Measurements from ENCODE around the gene KPNA1.
A peak's percentile ranks its signal among the peaks of the same experiment; 100 is the strongest.
"Not testable (repeated sequence)": the region's sequence is repeated elsewhere in the genome, so short reads cannot be mapped to it uniquely, and the experiment has no call there.

KPNA1 gene

DNA sequence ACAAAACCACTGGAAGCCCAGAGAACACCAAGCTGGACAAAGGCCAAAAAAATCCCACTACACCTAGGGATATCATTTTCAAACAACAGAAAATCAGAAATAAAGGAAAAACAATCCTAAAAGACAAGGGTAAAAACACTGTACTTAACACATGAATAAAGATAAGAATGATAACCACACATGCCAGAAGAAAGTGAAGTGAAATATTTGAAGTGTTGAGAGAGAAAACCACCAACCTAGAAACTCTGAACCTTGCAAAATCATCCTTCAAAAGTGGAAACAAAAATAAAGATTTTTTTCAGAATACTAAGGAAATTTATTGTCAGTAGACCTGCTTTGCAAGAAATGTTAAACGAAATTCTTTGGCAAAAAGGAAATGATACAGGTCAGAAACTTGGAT is 45.1 kb downstream of the KPNA1 start:
- no peak for DNase-seq

DNA sequence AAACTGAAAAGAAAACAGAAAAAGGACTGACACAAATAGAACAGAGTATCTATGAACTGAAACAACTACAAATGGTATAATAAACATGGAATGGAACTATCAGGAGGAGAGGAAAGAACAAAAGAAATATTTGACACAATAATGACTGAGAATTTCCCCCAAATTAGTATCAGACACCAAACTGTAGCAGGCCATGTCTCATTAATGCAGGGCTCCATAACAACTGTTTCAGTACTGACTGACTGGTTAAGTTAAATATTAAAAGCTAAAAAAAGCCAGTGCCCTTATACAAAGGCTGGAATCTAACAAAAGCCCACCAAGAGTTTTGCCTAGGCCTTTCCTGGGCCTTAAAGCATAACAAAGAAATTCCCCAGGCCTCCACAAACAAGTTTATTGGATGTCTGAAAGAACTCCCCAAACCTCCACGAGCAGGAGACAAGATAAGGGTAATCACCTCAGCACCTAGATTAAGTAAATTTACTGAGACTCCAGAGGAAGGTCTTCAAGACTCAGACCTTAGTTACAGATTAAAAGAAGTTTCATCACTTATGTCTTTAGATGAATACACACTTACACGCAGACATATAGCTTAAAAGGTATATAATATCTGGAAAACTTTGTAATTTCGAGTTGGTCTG is 45.7 kb downstream of the KPNA1 start:
- no peak for DNase-seq

DNA sequence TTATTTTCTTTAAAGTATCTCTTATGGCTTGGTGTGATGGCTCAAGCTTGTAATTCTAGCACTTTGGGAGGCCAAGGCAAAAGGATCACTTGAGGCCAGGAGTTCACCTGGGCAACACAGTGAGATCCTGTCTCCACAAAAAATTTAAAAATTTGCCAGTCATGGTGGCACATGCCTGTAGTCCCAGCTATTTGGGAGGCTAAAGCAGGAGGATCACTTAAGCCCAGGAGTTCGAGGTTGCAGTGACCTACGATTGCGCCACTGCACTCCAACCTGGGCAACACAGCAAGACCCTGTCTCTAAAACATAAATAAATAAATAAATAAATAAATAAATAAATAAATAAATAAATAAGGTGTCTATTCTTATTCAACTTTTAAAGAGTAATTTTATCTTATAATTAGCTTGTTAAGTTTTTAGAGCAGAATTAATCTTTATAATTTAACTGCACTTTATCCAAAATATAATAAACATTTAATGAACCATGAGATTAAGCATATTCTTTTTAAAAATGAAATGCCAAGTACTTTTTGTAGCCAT is 48.0 kb downstream of the KPNA1 start:
- no peak for DNase-seq

DNA sequence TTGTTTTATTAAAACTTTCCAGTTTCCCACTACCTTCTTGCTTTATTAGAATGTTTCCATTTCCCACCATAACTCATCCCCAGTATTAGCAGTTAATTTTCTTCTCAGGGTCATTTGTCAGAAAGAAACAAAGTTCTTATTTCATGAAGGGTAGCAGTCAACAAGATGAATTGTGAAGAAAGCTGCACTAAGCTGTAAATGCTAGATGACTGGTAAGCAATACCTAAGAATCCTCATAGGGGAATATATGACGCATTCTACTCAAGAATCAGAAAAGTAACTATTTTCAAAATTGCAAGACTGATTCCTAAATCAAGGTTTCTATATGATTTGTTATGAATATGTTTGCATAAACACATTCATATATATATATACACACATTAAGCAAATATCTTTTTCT is 50.1 kb downstream of the KPNA1 start:
- no peak for DNase-seq

DNA sequence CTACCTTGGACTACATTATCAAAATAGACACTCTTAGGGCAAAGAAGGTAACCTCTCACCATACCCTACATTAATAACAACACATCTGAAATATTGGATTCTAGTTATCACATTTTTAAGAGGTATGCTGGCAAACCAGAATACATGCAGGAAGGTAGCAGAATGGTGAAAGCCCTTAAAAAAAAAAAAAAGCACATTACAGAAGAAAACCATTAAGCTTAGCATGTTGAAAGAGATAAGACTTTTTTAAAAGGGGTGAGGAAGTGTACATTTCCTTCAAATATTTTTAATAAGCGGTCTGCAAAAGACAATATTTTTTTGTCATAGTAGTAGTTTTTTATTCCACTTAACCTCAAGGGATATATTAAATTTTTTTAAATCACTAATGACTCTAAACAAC is 52.3 kb downstream of the KPNA1 start:
- DNase-seq: no peak

DNA sequence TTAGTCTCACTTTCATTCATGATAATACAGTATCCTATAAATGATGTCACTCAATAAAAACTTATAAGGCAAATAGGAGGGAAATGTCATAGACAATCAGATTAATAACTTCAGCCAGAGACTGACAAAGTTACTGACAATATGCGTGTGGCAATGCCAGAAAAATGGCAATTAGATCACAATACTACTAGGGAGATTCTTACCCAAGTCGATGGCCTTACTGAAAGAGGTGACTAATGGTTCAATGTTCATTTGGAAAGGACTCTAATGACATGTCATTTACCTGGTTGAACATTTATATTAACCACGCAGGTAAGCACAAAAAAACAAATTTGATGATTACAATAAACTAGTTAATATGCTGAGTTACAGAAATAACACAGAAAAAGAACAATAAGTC is 52.9 kb downstream of the KPNA1 start:
- no peak for DNase-seq

DNA sequence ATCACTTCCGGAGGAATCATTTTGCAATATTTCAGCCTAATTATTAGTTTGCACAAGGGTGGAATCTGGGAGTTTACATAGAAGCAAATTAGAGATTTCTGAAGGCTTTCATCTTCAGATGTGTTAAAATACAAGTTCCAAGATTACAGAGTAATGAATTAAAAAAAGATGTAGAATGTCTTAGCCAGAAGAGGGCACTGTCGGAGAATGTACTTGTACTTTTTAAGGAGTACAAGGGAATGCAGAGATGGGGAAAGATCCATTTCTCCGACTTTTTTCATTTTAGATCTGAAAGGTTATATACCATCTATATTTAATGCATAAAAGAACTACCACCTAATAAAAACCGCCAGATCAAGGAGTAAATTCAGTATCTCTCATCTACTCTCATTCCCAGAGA is 55.7 kb downstream of the KPNA1 start:
- peak in 1 of 5 experiments; percentile 2 for DNase-seq

DNA sequence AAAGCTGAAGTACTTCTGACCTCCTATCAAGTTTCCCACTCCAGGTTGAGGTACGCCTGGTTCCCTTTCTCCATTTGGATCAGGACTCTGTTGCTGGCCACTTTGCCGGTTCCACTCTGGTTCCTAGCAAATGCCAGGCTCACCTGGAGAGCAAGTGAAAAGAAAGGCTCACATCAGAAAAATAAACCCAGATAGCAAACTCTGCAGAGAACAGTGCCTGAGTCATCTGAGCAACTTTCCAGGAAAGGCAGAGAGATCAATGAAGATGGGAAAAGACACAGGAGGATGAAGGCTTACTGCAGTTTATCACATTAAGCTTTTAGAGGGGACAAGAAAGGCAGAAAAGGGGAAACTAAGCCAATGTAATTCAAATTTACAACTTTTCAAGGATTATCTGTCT is 57.0 kb downstream of the KPNA1 start:
- DNase-seq: no peak

DNA sequence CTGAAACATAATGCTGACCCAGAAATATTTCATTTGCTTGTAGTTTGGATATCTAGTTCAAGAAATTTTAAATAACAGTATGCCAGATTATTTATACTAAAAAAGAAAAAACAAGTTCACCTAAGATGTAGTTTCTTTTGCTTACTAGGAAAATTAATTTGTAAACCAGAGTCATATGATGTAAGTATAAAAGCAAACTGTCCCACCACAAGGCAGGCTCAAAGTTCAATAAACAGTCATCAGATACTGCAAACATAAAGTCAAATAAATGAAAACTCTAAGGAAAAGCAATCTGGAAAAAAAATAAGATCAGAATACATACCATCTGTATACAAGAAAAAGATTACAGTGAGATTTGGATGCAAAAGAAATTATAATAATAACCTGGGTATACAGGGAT is 58.7 kb downstream of the KPNA1 start:
- no peak for DNase-seq

DNA sequence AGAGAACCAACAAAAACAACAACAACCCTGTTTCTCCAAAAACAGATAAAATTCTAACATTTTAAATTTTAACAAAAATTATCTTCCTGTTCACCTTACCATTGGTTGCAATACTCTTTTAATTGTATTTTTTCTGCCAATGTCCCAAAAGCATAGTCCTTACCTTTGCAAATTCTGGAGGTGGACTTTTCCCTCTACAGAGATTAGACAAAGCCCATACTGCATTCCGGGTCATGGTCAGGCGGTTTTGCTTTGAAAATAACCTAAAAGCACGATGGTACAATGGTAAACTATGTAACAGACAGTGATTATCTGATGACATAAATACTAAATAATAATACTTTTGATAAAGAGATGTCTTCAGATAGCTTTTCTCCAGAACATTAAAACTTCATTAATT is 63.4 kb downstream of the KPNA1 start:
- DNase-seq: no peak

DNA sequence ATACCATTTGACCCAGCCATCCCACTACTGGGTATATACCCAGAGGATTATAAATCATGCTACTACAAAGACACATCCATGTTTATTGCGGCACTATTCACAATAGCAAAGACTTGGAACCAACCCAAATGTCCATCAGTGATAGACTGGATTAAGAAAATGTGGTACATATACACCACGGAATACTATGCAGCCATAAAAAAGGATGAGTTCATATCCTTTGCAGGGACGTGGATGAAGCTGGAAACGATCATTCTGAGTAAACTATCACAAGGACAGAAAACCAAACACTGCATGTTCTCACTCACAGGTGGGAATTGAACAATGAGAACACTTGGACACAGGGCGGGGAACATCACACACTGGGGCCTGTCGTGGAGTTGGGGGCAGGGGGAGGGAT is 66.5 kb downstream of the KPNA1 start:
- DNase-seq: not testable (repeated sequence)

DNA sequence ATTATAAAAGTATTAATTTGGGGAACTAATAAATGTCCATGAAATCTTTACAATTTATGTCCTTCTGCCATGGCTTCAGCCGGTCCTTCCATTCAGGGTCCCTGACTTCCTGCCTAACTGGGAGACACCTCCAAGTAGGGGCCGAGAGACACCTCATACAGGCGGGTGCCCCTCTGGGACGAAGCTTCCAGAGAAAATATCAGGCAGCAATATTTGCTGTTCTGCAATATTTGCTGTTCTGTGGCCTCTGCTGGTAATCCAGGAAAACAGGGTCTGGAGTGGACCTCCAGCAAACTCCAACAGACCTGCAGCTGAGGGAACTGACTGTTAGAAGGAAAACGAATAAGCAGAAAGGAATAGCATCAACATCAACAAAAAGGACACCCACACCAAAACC is 70.2 kb downstream of the KPNA1 start:
- DNase-seq: not testable (repeated sequence)

DNA sequence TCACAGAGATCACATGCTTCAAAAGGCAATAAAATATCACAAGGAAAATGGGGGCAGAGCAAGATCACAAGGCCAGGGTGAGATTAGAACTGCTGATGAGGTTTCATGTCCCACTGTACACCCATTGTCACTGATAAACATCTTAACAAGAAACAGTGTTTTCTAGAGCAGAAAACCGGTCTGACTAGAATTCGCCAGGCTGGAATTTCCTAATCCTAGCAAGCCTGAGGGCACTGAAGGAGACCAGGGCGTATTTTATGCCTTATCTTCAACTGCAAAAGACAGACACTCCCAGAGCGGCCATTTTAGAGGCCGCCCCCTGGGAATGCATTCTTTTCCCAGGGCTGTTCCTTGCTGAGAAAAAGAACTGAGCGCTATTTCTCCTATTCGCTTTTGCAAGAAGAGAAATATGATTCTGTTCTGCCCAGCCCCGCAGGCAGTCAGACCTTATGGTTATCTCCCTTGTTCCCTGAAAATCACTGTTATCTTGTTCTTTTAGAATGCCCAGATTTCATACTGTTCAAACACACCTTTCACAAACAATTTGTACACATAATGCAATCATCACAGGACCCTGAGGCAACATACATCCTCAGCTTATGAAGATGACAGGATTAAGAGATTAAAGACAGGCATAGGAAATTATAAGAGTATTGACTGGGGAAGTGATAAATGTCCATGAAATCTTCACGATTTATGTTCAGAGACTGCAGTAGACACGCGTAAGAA is 70.8 kb downstream of the KPNA1 start:
- DNase-seq: not testable (repeated sequence)

DNA sequence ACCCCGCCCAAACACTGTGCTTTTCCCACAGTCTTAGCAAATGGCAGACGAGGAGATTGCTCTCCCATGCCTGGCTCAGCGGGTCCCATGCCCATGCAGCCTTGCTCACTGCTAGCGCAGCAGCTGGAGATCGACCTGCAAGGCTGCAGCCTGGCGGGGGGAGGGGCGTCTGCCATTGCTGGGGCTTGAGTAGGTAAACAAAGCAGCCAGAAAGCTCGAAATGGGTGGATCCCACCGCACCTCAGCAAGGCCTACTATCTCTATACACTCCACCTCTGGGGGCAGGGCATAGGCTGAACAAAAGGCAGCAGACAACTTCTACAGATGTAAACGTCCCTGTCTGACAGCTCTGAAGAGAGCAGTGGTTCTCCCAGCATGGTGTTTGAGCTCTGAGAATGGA is 71.6 kb downstream of the KPNA1 start:
- DNase-seq: no peak

DNA sequence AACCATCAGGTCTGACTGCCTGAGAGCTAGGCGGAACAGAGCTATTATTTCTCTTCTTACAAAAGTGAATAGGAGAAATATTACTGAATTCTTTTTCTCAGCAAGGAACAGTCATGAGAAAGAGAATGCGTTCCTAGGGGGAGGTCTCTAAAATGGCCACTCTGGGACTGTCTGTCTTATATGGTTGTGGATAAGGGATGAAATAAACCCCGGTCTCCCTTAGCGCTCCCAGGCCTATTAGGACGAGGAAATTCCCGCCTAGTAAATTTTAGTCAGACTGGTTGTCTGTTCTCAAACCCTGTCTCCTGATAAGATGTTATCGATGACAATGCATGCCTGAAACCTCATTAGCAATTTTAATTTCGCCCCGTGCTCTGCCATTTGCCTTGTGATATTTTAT is 78.8 kb downstream of the KPNA1 start:
- DNase-seq: no peak

DNA sequence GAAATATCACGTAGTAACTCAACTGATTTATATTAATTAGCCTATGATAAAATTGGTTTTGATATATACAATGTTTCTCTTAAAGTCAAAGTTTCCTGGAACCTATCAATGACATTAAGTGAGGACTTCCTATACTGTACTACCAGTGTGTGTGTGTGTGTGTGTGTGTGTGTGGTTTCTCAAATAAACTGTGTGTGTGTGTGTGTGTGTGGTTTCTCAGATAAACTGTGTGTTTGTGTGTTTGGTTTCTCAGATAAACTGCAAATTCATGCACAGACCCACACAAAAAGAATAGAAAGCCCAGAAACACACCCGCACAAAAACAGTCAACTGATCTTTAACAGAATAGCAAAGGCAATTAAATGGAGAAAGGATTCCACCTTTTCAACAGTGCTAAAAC is 84.4 kb downstream of the KPNA1 start:
- DNase-seq: peak in 1 of 5 experiments; percentile 60

DNA sequence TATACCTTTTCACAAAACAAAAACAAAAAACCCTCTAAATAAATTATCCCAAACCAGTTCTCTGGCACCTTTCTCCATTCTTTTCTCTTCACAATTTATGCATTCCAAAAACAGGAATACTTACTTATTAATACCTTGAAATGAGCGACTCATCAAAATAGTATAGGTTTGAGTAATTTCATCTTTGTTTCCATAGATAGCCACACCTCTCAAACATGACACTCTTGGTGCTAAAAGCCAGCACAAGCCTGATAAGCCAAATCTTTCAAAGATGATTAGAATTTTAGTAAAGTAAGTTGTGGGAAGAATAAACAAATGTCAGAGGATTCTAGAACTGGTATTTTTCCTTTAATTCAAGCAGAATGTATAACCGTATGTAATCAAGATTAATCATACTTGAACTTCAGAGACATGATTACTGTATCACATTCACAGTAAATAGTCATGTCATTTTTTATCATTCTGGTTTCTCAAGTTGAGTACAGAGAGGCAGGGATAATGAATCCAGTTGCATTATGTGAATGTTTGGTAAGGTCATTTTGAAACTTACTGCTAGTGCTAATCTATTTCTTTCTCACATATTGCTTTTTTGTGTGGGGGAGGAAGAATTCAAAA is 86.8 kb downstream of the KPNA1 start:
- peak in 1 of 5 experiments; percentile 53 for DNase-seq

DNA sequence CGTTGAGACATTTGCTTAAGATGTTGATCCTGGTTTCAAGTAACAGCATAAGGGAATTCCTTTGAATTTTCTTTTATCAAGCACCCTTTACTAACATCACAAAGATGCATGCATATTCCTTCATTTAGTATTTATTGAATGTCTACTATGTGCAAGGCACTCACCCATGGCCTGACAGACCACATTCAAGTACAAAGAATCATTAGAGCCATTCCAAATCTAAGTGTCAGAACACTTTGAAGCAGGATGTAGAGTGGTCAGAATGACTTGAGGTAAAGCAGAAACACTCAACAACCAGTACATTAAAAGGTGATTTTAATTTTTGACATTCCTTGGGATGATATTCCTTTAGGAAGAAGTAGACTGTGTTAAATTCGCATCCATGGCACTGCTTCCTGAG is 92.9 kb downstream of the KPNA1 start:
- no peak for DNase-seq

DNA sequence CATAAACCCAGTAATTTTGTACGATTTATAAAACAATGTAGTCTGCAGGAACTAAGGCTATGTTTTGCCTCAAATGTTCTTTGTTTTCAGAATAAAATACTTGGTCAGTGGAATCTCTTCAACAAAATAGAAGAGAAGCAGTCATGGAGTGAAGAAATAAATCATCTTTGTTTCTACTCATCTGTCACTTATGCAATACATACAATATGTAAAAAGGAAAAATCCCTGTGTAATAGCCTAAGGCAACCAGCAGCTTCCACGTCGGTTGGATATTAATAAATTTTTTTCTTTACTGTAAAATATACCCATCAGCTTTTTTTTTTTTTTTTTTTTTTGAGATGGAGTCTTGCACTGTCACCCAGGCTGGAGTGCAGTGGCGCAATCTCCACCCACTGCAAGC is 93.6 kb downstream of the KPNA1 start:
- no peak for DNase-seq

DNA sequence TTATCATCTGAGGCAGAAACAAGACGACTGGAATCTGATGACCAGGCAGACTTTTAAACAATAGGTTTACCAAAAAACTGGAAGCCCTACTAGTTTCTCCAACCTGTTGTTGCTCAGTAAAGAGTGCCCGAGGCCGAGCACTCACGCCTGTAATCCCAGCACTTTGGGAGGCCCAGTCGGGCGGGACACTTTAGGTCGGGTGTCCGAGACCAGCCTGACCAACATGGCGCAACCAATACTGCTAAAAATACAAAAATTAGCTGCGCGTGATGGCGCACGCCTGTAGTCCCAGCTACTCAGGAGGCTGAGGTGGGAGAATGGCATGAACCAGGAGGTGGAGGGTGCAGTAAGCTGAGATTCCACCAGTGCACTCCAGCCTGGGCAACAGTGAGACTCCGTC is 97.8 kb downstream of the KPNA1 start:
- DNase-seq: no peak

DNA sequence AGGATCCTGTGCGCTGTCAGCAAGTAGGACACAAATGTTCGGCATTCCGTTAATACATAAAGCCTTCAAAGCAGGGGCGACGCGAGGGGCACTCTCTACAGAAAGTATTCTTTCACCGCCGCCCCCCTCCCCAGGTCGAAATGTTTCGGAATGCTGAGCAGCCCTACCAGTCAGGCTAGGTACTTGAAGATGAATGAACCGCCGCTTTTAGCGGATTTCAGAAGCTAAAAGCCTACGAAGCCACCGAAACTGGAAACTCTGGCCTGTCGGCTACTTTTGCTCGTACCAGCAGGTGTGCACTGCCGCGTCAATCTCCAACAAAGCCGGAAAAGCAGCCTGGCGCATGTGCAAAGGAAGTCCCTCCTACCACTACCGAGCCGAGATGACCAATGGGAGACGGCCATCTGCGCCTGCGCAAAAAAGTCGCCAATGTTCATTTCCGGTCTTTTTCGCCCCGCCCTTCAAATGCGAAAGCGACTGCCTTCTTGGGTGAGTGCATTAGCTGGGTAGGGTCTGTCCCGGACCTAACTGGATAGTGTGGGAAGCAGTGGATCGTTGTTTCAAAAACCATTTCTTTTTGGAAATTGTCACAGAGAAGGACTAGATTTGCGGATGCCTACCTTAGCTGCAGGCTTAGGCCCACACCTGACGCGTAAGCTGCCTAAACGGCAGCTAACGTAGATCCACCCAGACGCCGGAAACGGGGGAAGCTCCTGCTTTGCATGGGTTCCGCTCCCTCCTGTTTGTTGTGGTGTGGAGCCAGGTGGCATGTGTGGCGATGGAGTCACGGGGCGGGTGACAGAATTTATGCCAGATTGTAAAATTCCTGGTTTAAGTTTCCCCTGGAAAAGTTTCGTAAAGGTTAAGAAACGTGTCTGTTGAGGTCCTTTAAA is 98.7 kb downstream of the KPNA1 start, which contains the start of gene WDR5B:
TSS of gene WDR5B (minus strand) at position 301 of the 893 bp plus-strand sequence. CDS start 534 bp downstream, outside the sequence.
- DNase-seq: peak; percentile 92 to 98 (median 97)

DNA sequence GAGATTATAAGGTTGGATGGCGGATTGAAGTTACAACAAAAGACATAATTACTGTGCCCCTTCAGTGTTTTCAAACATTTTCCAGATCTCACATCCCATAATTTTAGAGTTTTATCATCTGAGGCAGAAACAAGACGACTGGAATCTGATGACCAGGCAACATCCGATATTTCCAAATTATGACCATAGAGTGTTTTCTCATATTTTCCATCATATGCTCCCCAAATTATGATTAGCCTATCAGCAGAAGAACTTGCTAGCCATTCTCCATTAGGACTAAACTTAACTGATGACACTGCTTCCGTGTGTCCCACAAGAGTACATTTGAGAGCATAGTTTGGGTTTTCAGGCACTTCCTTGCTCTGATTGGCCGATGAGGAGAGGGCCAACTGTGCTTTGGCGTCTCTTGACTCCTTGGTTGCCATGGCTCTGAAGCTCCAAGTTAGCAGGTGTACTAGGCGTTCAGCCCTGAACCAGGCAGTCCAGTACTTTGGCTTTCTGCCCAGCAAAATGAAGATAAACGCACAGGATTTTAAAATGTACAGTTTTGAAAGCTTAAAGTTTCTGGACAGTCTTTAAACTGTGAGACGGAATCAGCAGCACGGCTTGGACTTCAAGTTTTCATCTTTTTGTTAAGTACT is 99.5 kb downstream of the KPNA1 start:
- peak in 4 of 5 experiments; percentile 11 to 80 (median 32) for DNase-seq
